HG02973 (cell line): ENCODE results near the gene NPHP4.

Experiments used
- ATAC-seq: cut with Tn5 transposase; IDR thresholded peaks from one replicate; pipeline ENCODE4 v1.9.1; 2021; ENCODE audit warnings: moderate library complexity; ENCODE audit not compliant: unreplicated experiment

Gene NPHP4

DNA sequence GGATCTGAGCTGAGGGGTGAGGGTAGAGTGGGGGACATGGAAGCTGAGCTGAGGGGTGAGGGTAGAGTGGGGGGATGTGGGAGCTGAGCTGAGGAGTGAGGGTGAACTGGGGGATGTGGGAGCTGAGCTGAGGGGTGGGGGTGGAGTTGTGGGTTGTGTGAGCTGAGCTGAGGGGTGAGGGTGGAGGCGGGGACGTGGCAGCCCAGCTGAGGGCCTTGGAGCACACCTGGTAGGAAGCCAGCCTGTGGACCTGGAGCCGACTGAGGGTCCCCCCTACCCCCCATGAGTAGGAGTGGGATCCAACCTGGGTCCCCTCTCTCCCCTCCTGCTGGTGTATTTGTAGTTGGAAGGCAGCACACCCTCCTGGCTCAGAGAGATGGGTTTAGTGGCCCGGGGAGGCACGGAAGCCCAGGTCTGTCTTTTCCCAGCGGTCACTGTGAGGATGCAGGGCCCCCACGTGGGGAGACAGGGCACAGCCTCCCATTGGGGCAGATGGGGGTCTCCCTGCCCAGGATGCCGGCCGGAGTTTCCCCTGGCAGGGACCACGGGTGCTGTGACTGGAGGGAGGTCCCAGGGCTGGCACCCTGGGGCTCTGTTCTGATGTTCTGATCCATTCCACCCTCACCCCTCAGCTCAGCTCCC lies 13.2 kb upstream of the NPHP4 start:
- ATAC-seq, result no peak

DNA sequence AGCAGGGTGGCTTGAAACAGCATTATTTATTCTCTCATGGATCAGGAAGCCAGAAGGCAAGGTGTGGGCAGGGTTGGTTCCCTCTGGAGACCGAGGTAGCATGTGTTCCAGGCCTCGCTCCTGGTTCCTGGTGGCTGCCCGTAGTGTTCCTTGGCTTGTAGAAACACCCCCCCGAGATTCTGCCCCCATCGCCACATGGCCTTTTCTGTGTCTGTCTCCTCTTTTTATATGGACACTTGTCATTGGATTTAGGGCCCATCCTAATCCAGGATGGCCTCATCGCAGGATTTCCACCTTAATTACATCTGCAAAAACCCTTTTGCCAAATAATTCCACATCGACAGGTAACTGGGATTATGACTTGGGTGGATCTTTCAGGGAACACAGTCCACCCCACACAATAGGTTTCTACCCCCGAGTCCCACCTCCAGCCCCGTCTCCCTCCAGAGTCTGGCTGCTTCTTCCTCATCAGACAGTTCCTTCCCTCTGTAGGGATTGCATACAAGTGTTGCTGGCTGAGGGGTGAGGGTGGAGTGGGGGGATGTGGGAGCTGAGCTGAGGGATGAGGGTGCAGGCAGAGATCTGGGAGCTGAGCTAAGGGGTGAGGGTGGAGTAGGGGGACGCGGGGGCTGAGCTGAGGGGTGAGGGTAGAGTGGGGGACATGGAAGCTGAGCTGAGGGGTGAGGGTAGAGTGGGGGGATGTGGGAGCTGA lies 12.3 kb upstream of the NPHP4 start:
- no peak for ATAC-seq

DNA sequence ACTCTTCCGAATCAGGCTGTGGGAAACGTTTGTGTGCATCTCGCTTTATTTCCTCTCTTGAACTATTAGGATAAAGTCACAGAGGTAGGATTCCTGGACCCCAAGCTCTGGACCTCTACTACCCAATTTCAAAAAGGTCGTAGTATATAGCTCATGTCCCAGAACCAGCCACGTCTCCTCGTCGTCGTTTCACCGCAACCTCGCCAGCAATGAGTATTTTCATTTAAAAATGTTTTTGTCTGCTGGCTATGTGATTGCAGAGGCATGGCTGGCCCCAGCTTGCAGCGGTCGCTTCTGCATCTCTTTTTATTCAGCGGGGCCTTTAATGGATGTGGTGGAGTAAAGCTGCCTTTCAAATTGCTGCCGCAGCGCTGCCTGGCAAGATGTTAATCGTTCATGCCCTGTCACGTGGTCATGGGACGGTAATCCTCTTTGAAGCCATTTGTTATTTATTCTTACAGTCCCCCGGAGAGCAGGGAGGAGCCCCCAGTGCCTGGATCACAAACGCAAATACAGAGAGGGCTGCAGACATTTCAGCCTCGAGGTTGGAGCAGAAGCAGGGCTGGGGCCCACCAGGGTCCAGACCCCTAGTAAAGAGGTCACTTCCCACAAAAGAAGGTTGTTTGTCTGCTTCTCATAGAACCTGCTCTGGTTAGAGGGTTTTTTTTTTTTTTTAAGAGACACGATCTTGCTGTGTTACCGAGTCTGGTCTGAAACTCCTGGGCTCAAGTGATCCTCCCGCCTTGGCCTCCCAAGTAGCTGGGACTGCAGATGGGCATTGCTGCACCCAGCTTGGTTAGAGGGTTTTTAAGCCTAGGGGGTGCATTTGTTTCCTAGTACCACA lies 11.6 kb upstream of the NPHP4 start:
- no peak for ATAC-seq

DNA sequence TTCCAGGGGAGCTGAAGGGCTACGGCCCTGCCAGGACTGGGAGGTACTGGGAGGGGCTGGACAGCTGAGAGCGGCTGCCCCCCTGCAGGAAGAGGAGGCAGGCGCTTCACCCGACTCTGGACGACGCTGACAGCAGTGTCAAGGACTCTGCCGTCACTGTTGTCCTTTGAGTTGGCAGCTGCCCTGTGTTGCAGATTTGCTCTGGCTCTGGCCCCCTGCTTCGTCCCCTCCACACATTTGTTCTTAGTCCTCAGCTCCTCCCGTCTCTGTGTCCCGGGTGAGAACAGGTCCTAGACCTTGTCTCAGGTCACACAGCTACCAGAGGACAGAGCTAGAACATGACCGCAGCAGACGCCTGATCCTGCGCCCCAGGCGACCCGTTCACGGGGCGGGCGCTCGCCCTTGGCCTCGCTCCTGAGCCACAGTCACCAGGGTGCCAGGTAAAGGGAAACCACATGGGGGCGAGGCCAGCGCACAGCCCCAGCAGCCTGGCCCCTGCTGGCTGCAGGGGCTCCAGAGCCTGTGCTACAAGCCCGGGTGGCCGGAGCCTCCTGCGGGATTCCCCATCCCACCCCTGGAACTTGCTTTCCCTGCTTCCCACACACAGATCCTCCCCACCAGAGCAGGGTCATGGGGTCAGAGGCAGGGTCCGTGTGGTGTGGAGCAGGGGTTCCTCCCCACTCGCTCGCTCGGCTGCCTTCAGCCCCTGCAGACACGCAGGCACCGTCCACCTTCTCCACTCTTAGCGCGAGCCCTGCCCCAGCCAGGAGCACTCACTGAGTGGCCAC lies 10.7 kb upstream of the NPHP4 start:
- no peak for ATAC-seq

DNA sequence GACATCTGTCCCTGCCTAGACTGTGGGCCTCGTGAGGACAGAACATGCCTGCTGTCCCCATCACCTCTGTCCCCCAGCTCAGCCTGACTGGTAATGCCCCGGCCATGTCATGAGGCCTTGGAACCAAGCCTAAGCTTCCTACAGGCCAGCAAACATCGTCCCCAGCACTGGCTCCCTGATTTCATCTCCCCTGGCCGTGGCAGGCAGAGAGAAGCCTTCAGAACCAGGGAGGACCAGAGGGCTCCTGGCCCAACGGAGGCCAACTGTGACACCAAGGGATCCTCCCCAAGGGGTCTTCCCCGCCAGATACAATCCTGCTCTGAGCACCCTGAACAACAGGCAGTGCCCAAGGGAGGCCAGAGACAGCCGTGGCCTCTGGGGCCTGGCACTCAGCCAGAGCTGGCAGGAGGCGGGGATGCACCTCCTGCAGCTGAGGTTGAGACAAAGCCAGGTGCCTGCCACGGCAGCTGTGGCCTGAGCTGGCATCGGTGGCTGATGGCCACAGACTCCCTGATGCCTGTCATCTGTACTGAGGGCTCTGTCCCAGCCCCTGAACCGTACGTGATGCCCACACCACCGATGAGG lies 9.9 kb upstream of the NPHP4 start:
- no peak for ATAC-seq

DNA sequence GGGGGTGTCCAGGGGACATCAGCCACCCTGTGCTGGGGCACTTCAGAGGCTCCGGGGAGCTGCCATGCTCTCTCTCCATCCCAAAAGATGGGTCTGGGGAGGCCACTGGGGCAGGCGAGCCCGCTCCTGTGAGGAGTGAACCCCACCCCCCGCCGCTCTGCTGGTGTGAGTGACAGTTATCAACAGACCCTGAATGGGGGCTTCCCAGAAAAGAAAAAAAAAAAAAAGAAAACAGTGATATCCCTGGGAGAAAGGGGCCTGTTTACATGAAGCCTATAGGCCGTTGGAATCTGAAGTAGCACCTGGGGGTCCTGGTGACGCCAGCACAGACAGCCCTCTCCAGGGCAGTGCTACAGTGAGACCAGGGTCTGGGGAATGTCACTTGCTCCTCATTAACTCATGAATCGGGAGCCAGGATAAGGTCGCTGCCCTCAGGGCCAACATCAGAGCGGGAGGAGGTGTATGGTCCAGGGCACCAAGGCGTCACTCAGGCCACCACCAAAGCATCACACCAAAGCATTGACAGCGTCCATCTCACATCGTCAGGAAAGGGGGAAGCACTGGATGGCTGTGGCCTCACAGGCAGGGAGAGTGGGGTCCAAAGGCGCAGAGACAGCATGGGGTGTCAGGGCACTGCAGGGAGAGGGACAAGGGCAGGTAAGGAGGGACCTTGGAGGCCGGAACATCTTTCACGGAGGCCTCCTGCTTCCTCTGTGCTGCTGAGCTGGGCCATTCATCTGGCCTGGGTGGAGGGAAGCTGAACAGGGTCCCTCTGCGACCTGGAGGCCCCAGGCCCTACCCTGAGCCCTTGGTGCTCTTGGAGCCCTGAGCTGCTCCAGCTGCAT lies 8.4 kb upstream of the NPHP4 start:
- ATAC-seq, result no peak

DNA sequence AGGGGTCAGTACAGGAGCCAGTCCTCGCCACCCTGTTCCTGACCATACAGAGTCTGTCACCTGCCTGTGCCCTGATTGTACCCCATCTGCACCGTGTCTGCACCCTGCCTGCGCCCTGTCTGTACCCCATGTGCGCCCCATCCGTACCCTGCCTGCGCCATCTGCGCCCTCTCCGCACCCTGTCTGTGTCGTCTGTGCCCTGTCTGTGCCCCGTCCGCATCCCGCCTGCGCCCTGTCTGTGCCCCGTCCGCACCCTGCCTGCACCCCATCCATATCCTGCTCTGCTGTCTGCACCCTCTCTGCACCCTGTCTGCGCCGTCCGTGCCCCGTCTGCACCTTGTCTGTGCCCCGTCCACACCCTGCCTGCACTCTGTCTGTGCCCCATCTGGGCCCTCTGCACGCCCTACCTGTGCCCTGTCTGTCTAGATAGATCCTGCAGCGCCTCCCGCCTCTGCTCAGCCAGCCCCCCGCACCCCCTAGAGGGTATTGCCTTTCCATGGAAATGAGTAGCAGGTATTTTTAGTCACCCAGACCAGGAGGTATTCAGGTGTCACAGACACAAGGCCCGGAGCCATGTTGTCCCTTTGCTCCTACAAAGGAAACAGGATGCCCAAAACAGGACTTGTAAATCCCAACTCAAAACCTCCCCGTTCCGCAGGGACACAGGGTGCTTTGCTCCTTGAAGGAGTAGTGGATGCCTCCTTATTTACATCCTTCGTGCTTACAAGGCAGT lies 7.7 kb upstream of the NPHP4 start:
- no peak for ATAC-seq

DNA sequence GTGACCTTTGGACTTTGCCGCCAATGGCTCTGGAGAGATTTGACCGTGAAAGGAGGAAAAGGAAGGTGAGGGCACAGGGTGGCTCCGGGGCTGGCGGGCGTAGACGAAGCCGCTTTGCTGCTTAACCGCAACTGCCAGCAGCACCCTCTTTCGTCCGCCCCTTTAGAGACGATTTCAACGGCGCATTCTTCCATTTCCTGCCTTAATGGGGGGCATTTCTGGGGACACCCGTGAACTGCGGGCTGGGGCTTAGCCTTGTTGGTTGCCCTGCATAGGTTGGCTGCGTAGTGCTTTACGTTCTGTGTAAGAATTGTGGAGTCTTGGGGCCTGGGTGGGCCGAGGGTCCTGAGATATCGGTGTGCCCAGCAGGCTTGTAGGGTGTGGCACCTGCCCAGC lies 6.7 kb upstream of the NPHP4 start:
- ATAC-seq, result no peak

DNA sequence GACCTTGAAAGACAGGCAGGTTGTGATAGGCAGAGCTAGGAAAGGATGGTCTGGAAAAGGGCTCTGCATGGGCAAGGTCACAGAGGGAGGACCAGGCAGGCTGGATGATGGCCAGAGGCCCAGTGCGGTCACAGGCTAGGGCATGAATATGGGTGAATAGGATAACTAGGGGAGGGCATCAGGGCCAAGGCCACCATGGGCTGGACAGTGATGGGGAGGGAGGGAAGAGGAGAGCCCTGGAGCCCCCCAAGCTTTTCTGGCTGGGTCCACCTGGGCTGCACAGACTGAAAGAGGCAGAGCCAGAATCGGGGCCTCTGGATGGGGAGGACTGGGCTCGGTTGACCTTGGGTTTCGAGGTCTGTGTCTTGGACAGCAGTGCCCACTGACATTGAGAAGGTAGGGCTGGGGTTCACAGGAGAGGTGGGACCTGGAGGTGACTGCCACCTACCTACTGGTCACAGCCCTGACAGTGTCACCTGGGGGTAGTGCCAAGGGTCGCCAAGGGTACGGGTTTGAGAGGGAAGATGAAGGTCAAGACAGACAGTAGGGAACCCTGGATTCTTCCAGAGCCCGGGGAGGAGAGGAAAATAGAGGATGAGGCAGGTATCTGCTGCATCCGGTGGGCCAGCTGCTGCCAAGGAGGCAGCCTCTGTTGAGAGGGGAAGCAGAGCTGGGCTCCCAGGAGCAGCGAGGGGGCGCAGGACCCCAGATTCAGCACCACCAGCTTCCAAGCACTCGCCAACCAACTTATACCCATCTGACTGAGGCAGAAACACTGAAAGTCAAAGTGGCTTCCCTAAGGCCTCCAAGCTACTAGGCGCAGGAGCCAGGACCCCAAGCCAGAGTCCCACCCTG lies 6.1 kb upstream of the NPHP4 start:
- no peak for ATAC-seq

DNA sequence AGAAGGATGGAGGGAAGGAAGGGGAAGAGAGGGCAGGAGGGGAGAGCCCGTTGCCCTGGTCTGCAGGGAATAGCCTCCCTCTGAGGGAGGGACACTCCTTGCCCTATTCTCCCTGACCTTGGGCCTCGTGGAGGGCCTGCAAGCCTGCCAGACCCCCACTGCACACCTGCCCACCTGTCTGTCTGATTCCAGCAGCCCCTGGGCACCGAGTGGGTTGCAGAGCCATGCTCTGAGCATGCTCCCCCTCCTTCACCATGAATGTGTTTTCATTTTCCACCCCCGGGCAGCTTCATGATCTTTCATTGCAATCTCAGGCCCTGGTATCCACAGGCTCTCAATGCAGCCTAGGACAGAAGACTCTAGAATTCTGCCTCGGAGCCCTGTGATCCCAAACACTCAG lies 5.1 kb upstream of the NPHP4 start:
- ATAC-seq, result no peak

DNA sequence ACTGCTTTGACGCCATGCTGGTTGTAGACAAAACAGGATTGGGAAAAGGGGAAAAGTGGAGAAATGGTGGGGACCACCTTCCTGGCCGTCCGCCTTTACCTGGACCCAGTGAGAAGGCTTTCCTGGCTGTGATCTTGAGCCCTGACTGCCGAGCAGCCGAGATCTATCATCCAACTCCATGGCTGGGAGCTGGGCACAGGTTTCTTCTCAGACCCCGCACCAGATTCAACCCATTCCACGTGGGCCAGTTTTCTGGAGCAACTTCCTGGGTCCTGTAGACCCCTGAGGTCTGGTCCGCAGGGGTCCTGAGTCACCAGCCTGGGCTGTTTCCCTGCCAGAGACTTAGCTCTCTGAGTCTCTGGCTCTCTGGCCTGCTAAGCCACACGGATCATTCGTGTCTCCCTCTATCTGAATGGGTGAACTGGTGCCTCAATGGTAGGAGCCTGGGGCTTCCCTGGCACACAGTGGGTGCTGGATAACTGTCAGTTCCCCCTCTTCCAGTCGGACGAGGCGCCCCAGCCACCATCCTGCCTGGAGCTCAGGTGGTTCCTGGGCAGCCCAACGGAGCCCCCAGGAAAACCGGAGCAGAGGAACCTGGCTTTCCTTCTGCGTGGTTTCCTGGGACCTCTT lies 4.5 kb upstream of the NPHP4 start:
- ATAC-seq, result no peak

DNA sequence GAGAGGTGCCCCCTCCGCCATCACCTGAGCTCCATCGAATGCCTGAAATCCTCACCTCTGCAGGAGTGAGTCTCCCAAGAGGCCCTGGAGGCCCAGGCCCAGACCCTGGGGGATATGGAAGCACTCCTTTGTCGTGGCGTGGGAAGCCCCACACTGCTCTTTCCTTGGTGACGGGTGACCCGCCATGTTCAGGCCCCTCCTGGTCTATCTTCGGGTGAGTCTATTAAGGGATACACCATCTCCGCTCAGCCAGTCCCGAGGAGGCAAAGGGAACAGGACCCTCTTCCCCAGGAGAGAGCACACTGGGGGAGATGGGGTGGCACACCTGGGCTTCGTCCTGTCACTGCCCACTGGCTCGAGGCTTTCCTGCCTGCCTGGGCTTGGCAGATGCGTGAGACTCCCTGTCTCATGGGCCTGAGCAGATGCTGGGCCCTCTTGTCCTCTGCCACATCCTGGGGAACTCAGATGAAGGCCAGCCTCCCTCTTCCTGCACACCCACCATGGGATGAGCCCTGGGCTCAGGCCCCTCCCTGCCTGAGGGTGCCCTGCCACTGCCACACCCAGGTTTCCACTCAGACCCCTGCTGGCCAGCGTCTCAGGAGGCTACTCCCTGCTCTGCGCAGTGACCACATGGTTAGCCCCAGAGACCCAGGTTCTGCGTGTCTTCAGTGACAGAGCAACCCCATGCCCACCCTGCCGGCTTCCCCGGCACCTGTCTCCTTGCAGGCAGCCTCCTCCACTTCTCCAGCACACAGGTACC lies 3.8 kb upstream of the NPHP4 start:
- ATAC-seq, result no peak

DNA sequence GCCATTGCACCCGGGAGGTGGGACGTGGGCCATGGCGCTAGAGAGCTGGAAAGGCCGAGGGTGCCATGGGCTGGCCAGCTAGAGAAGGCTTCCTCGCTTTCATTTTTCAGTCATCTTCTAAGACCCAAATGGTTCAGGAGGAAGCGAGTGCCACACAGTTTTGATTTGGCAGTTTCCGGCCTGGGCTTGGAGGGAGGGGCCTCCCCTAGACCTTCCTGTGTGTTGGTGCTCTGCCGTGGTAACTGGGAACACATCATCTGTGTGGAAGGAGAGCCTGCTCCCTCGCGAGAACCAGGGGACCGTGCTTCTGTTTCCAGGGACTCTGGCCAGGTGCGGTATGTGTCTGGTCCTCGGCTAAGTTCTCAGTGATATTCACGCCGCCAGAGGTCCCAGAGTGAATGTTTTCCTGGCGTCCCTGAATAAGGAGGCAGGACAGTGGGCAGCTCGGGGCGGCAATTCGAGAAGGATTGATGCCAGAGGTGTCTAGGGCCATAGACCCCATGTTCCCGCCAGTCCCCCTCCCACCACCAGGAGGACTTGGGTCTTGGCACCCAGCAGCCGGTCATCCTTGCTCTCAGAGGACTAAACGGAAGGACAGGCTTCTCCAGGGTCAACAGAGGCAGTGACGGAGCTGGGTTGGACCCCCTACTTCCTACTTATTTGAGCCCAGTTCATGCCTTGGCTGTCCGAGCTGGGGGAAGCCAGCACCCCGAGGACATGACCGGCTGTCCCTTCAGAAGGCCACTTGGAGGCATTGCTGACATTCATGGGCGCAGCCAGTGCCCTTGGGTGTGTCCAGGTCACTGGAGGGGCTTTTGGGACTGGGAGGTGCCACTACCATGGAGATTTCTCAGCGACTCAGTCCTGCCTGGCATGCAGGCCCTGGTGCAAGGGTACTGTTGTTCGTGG lies 2.7 kb upstream of the NPHP4 start:
- ATAC-seq, result no peak

DNA sequence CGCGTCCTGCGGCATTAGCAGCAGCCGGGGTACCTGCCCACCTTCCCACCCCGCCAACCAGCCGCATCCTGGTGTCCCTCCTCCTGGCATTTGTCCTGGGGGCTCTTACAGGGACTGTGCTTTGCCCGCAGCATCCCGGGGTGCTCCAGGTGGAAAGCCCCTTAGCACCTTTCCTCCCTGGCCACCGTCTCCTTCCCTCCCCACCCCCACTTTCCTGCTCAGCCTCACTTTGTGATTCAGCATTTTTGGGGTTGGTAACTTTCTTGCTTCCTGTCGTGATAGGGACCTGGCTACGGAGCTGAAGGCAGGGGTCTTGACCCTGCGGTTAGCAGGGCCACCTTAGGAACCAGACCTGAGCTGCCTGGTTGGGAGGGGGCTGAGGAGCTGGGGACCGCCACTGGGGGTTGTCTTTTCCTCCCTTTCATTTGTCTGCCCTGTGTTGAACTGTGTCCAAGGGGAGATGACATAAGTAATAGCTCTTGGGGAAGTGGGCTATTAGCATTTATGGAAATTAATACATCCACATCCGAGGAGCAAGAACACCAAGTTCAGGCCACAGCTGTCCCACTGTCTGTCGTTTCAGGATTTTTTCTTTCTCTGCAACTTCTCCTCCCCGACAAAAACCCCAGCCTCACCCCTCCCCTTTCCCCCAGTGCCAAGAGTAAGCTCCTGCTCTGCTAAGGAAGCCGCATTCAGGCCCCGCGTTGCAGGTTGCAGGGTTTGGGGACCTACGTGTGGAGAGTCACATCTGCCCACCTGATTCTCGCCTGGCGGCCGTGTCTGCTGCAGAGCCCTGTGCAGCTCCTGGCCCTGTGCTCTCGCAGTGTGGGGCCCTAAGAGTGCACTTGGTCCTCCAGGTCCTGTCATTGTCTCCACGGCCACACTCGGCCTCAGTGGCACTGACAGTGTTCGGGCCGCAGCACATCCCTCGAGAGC lies 1.6 kb upstream of the NPHP4 start:
- no peak for ATAC-seq
